Activated T-cell treated with anti-CD3 and anti-CD28 coated beads, Interleukin-2, amount 50 U/mL, for 24 hours (primary cell): ENCODE measurements around the gene IL22.
A peak's percentile ranks its signal among the peaks of the same experiment; 100 is the strongest.

ENCODE experiments used
- DNase-seq: peaks from one replicate; pipeline ENCODE4 v3.0.0-alpha.2; 2020
- H3K27ac Mint-ChIP-seq: 2 replicates; pipeline ENCODE4 v1.8.0; 2020; ENCODE audit warnings: mild to moderate bottlenecking, mixed read lengths
- H3K27me3 Mint-ChIP-seq: 2 replicates; pipeline ENCODE4 v1.8.0; 2020; ENCODE audit warnings: mixed read lengths
- H3K36me3 Mint-ChIP-seq: 2 replicates; pipeline ENCODE4 v1.8.0; 2020; ENCODE audit warnings: low read depth, mixed read lengths
- H3K4me1 Mint-ChIP-seq: 2 replicates; pipeline ENCODE4 v1.8.0; 2020; ENCODE audit warnings: low read depth, mixed read lengths
- H3K4me3 Mint-ChIP-seq: 2 replicates; pipeline ENCODE4 v1.8.0; 2020; ENCODE audit warnings: mild to moderate bottlenecking, moderate library complexity, mixed read lengths
- H3K9me3 Mint-ChIP-seq: 2 replicates; pipeline ENCODE4 v1.8.0; 2020; ENCODE audit warnings: mixed read lengths

IL22 gene

GRCh38 chr12:68246350-68246749 lies 7.1 kb downstream of the IL22 start:
- H3K9me3 Mint-ChIP-seq = peaks cover 9% of the 10 kb centered on the region
- no peaks in the 10 kb centered on the region for H3K36me3 Mint-ChIP-seq
- no peak for DNase-seq
- peaks cover 12% of the 10 kb centered on the region for H3K27me3 Mint-ChIP-seq
- H3K27ac Mint-ChIP-seq = no peak overlapping the region
- peaks cover 18% of the 10 kb centered on the region for H3K4me1 Mint-ChIP-seq
- H3K4me3 Mint-ChIP-seq = no peak overlapping the region

- Mint-ChIP-seq H3K4me3 (no peak overlapping the region), H3K27ac (no peak overlapping the region), H3K36me3 (no peaks in the 10 kb centered on the region), H3K4me1 (peaks cover 28% of the 10 kb centered on the region), H3K27me3 (peaks cover 9% of the 10 kb centered on the region), H3K9me3 (peaks cover 9% of the 10 kb centered on the region)
- no peak for DNase-seq
Measured at GRCh38 chr12:68245180-68246021, 8.0 kb downstream of the IL22 start.

GRCh38 chr12:68242777-68243176 lies 10.6 kb downstream of the IL22 start:
- no peak for DNase-seq
- no peaks in the 10 kb centered on the region for H3K36me3 Mint-ChIP-seq
- no peak overlapping the region for H3K4me3 Mint-ChIP-seq
- H3K9me3 Mint-ChIP-seq = peaks cover 9% of the 10 kb centered on the region
- peaks cover 42% of the 10 kb centered on the region for H3K4me1 Mint-ChIP-seq
- H3K27me3 Mint-ChIP-seq = no peaks in the 10 kb centered on the region
- H3K27ac Mint-ChIP-seq = no peak overlapping the region

GRCh38 chr12:68240975-68241374 lies 12.4 kb downstream of the IL22 start:
- Mint-ChIP-seq H3K36me3 (no peaks in the 10 kb centered on the region), H3K4me1 (peaks cover 60% of the 10 kb centered on the region), H3K27me3 (no peaks in the 10 kb centered on the region), H3K9me3 (peaks cover 9% of the 10 kb centered on the region), H3K4me3 (peak overlapping the region; percentile 57), H3K27ac (peak overlapping the region; percentile 81)
- peak; percentile 63 for DNase-seq

- H3K4me1 Mint-ChIP-seq = peaks cover 65% of the 10 kb centered on the region
- no peak overlapping the region for H3K4me3 Mint-ChIP-seq
- DNase-seq = no peak
Measured at GRCh38 chr12:68240079-68240478, 13.3 kb downstream of the IL22 start.

GRCh38 chr12:68239309-68239982 lies 14.0 kb downstream of the IL22 start:
- DNase-seq = no peak
- Mint-ChIP-seq H3K4me3 (no peak overlapping the region), H3K4me1 (peaks cover 69% of the 10 kb centered on the region), H3K27ac (no peak overlapping the region), H3K27me3 (no peaks in the 10 kb centered on the region), H3K36me3 (no peaks in the 10 kb centered on the region), H3K9me3 (peaks cover 9% of the 10 kb centered on the region)

More at GRCh38 chr12:68240079-68240478, 13.3 kb downstream of the IL22 start:
- no peaks in the 10 kb centered on the region for H3K36me3 Mint-ChIP-seq
- peaks cover 9% of the 10 kb centered on the region for H3K9me3 Mint-ChIP-seq
- no peaks in the 10 kb centered on the region for H3K27me3 Mint-ChIP-seq
- peak overlapping the region; percentile 16 for H3K27ac Mint-ChIP-seq

GRCh38 chr12:68237619-68238018 lies 15.8 kb downstream of the IL22 start:
- H3K4me3 Mint-ChIP-seq = no peak overlapping the region
- no peaks in the 10 kb centered on the region for H3K36me3 Mint-ChIP-seq
- H3K27ac Mint-ChIP-seq = no peak overlapping the region
- no peak for DNase-seq
- peaks cover 5% of the 10 kb centered on the region for H3K9me3 Mint-ChIP-seq
- no peaks in the 10 kb centered on the region for H3K27me3 Mint-ChIP-seq
- H3K4me1 Mint-ChIP-seq = peaks cover 66% of the 10 kb centered on the region

- peaks cover 62% of the 10 kb centered on the region for H3K4me1 Mint-ChIP-seq
- DNase-seq = no peak
- H3K9me3 Mint-ChIP-seq = peaks cover under 1% of the 10 kb centered on the region
Measured at GRCh38 chr12:68237078-68237477, 16.3 kb downstream of the IL22 start.

GRCh38 chr12:68236421-68237059 lies 16.9 kb downstream of the IL22 start:
- Mint-ChIP-seq H3K36me3 (no peaks in the 10 kb centered on the region), H3K27me3 (no peaks in the 10 kb centered on the region), H3K9me3 (no peaks in the 10 kb centered on the region), H3K4me1 (peaks cover 57% of the 10 kb centered on the region), H3K27ac (peak overlapping the region; percentile 70), H3K4me3 (peak overlapping the region; percentile 68)
- DNase-seq = peak; percentile 43

More at GRCh38 chr12:68237078-68237477, 16.3 kb downstream of the IL22 start:
- Mint-ChIP-seq H3K4me3 (peak overlapping the region; percentile 68), H3K27me3 (no peaks in the 10 kb centered on the region), H3K27ac (peak overlapping the region; percentile 70), H3K36me3 (no peaks in the 10 kb centered on the region)

GRCh38 chr12:68235576-68235975 lies 17.8 kb downstream of the IL22 start:
- Mint-ChIP-seq H3K4me3 (no peak overlapping the region), H3K9me3 (no peaks in the 10 kb centered on the region), H3K27ac (no peak overlapping the region), H3K27me3 (no peaks in the 10 kb centered on the region), H3K36me3 (no peaks in the 10 kb centered on the region), H3K4me1 (peaks cover 54% of the 10 kb centered on the region)
- no peak for DNase-seq

- no peak overlapping the region for H3K4me3 Mint-ChIP-seq
- H3K4me1 Mint-ChIP-seq = peaks cover 41% of the 10 kb centered on the region
- no peaks in the 10 kb centered on the region for H3K9me3 Mint-ChIP-seq
- H3K27ac Mint-ChIP-seq = no peak overlapping the region
- no peaks in the 10 kb centered on the region for H3K27me3 Mint-ChIP-seq
- no peaks in the 10 kb centered on the region for H3K36me3 Mint-ChIP-seq
- no peak for DNase-seq
Measured at GRCh38 chr12:68234140-68234539, 19.3 kb downstream of the IL22 start.

- H3K4me1 Mint-ChIP-seq = peaks cover 40% of the 10 kb centered on the region
- no peak overlapping the region for H3K27ac Mint-ChIP-seq
- H3K9me3 Mint-ChIP-seq = no peaks in the 10 kb centered on the region
- H3K36me3 Mint-ChIP-seq = no peaks in the 10 kb centered on the region
- H3K27me3 Mint-ChIP-seq = no peaks in the 10 kb centered on the region
- no peak overlapping the region for H3K4me3 Mint-ChIP-seq
- DNase-seq = no peak
Measured at GRCh38 chr12:68233498-68233897, 19.9 kb downstream of the IL22 start.

GRCh38 chr12:68231691-68232090 lies 21.7 kb downstream of the IL22 start:
- DNase-seq = no peak
- H3K4me1 Mint-ChIP-seq = peaks cover 27% of the 10 kb centered on the region
- no peaks in the 10 kb centered on the region for H3K36me3 Mint-ChIP-seq
- no peaks in the 10 kb centered on the region for H3K9me3 Mint-ChIP-seq
- H3K4me3 Mint-ChIP-seq = no peak overlapping the region
- H3K27me3 Mint-ChIP-seq = no peaks in the 10 kb centered on the region
- no peak overlapping the region for H3K27ac Mint-ChIP-seq

GRCh38 chr12:68231229-68231628 lies 22.2 kb downstream of the IL22 start:
- peaks cover 23% of the 10 kb centered on the region for H3K4me1 Mint-ChIP-seq
- H3K4me3 Mint-ChIP-seq = no peak overlapping the region
- DNase-seq = no peak
- H3K36me3 Mint-ChIP-seq = no peaks in the 10 kb centered on the region
- no peak overlapping the region for H3K27ac Mint-ChIP-seq
- no peaks in the 10 kb centered on the region for H3K9me3 Mint-ChIP-seq
- peaks cover 3% of the 10 kb centered on the region for H3K27me3 Mint-ChIP-seq

GRCh38 chr12:68229956-68230355 lies 23.4 kb downstream of the IL22 start:
- DNase-seq = no peak
- Mint-ChIP-seq H3K27ac (no peak overlapping the region), H3K36me3 (no peaks in the 10 kb centered on the region), H3K4me1 (peaks cover 22% of the 10 kb centered on the region), H3K4me3 (no peak overlapping the region), H3K27me3 (peaks cover 5% of the 10 kb centered on the region), H3K9me3 (no peaks in the 10 kb centered on the region)
